Immature natural killer cell (primary cell): ENCODE data around the gene MAPK7. TPM values are rescaled to one million over a fixed set of nuclear protein-coding genes. Genes with fewer than 3 reads are reported as not detected.
"Not testable (repeated sequence)": the region's sequence is repeated elsewhere in the genome, so short reads cannot be mapped to it uniquely, and the experiment has no call there.

Source experiments
- DNase-seq, 3 donors: peaks; one replicate each; pipeline ENCODE4 v3.0.0; 2022; ENCODE audit warnings: mixed read lengths in 1 of 3
- H3K27ac Mint-ChIP-seq, 6 donors: one replicate each; pipeline ENCODE4 v1.8.0; 2020; ENCODE audit warnings: mixed read lengths in 6 of 6, mild to moderate bottlenecking in 5 of 6, inconsistent platforms in 4 of 6, moderate library complexity in 3 of 6
- H3K27me3 Mint-ChIP-seq, 3 donors: one replicate each; pipeline ENCODE4 v1.8.0; 2020 to 2021; ENCODE audit warnings: low read depth in 3 of 3, mild to moderate bottlenecking in 3 of 3, mixed read lengths in 3 of 3, moderate library complexity in 3 of 3, inconsistent platforms in 1 of 3
- H3K36me3 Mint-ChIP-seq, 3 donors: one replicate each; pipeline ENCODE4 v1.8.0; 2020; ENCODE audit warnings: mixed read lengths in 3 of 3, inconsistent platforms in 2 of 3, mild to moderate bottlenecking in 2 of 3
- H3K4me1 Mint-ChIP-seq, 2 donors: one replicate each; pipeline ENCODE4 v1.8.0; 2020; ENCODE audit warnings: inconsistent platforms in 2 of 2, mild to moderate bottlenecking in 2 of 2, mixed read lengths in 2 of 2, moderate library complexity in 1 of 2
- H3K4me3 Mint-ChIP-seq, 5 donors: one replicate each; pipeline ENCODE4 v1.8.0; 2020; ENCODE audit warnings: mild to moderate bottlenecking in 5 of 5, mixed read lengths in 5 of 5, inconsistent platforms in 3 of 5, moderate library complexity in 3 of 5
- H3K9me3 Mint-ChIP-seq, 6 donors: one replicate each; pipeline ENCODE4 v1.8.0; 2020; ENCODE audit warnings: mild to moderate bottlenecking in 6 of 6, mixed read lengths in 6 of 6, inconsistent platforms in 4 of 6, moderate library complexity in 3 of 6
- polyA plus RNA-seq, 3 donors: library from polyadenylated mRNA; unstranded; fragments of 300-500 nt; fragmentation: Illumina TruSeq; gene quantifications; one replicate each; pipeline ENCODE4 v1.2.3, GENCODE V29; 2021

The MAPK7 gene
- polyA plus RNA-seq, 3 donors from 2014 or later: 3.4 to 23.0 (median 7.3) TPM

DNA sequence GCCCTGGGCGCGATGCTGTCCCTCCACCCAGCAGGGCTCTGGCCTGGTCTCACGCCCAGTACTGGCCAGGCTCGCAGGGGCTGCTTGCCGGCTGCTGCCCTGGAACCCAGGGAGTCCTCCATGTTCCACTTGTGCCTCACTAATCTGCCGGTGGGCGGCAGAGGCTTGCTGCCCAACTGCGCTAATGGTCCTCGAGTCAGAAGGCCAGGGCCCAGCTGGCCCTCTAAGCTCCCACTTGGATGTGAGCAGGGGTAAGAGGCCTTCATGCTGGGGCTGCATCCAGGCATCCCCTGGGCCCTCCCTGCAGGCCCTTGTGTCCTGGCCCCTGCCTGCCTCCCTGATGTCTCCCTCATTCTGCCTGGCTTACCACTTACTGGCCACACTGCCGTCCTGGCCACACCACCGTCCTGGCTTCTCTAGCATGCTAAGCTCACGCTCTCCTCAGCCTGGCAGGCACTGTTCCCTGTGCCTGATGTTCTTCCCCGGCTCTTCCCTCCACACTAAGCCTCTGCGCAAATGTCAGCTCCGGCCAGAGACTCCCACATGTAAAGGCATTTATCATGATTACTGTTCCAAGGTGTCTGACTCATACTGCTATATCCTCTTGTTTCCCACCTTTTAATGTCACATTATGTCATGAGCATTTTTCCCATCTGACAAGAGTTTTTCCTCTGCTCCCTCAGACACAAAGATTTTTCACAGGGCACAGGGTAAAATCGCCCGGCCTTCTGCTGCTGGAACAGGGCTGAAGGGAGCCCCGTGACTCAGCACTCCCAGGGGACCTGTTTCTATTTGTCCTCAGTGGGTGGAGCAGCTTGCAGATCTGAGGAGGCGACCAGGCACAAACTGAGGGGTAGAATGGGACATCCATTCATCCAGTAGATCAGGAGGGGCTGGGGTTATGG lies 31.7 kb upstream of the MAPK7 start:
- Mint-ChIP-seq H3K27me3 (peaks cover 0 to 7% (median 2%) of the 10 kb centered on the region in 3 donors), H3K36me3 (peaks cover 0 to 3% (median 0%) of the 10 kb centered on the region in 3 donors), H3K4me3 (no peak overlapping the region), H3K27ac (no peak overlapping the region), H3K9me3 (no peaks in the 10 kb centered on the region), H3K4me1 (no peaks in the 10 kb centered on the region)
- DNase-seq: no peak

DNA sequence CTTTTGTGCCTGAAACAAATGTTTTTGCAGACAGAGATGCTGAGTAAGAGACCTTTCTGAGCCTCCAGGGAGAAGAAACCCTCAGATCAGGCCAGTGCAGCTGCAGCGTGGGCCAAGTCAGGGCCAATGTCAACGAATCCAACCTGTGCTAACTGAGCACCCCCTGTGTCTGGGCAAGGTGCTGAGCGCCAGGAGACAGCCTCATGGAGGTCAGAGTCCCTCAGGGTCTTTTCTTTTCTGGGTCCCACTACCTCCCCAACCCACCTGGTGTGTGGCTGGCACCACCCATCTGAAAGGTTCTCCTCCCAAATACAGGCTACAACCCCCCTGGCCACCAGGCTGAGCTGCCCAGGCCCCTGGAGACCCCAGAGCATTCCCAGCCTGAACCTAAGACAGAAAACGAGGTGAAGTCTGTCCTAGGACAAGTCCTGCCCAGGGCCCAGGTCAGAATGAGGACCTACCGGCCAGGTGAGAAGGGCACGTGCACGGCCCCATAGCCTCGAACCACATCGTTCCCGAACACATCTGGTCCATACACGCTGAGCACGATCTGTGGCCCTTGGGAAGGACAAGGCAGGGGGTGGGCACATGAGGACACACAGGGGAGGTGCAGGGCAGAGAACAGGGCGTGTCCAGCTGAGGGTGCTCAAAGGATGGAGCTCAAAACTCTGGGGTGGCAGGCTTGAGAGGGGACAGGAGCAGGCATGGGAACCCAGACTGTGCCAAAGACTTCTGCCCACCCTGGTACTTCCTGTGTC lies 30.8 kb upstream of the MAPK7 start:
- Mint-ChIP-seq H3K27ac (no peak overlapping the region), H3K9me3 (no peaks in the 10 kb centered on the region), H3K36me3 (peaks cover 0 to 3% (median 2%) of the 10 kb centered on the region in 3 donors), H3K27me3 (peaks cover 0 to 8% (median 0%) of the 10 kb centered on the region in 3 donors), H3K4me3 (no peak overlapping the region), H3K4me1 (no peaks in the 10 kb centered on the region)
- DNase-seq: no peak

DNA sequence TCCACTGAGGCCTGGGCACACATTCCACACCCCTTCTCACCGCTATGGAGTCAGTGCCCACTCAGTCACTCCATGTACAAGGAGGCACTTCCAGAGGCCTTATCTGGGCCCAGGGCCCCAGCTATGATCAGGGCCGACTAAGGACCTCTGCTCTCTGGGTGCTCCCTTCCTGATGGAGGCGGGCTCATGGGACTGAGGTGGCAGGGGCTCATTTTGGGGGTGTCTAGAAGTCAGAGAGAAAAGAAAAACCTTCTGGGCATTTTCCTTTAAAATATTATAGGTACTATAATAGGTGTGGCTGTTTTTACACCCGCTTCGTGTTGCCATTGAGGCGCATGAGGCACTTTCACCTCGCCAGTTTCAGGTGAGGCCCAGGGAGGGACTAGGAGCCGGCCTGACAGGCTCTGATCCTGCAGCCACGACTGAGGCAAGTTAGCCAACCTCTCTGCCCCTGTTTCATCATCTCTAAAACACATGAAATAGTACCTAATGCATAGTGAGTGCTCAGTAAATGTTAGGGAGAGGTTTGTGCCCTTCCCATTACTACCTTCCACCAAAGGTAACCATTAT lies 30.1 kb upstream of the MAPK7 start:
- H3K4me3 Mint-ChIP-seq: no peak overlapping the region
- no peak overlapping the region for H3K27ac Mint-ChIP-seq
- H3K4me1 Mint-ChIP-seq: no peaks in the 10 kb centered on the region
- H3K9me3 Mint-ChIP-seq: no peaks in the 10 kb centered on the region
- DNase-seq: no peak
- H3K36me3 Mint-ChIP-seq: peaks cover 0 to 3% (median 2%) of the 10 kb centered on the region in 3 donors
- H3K27me3 Mint-ChIP-seq: peaks cover 0 to 8% (median 0%) of the 10 kb centered on the region in 3 donors

DNA sequence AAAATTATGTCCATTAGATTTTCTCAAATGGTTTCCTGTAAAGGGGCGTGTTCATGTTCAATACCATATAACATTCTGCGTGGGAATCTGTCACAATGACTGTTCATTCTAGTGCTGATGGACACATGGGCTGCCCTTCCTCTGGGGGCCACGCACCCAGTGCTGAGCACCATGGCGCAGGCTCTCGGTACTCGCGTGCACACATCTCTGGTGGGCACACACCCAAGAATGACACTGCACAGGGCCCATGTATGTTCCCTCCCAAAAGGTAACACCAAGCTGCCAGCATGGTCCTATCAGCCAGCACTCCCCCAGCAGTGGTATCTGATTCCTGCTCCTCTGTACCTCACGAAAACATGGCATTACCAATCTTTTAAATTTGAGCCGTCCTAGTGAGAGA lies 29.5 kb upstream of the MAPK7 start:
- Mint-ChIP-seq H3K27ac (no peak overlapping the region), H3K4me1 (no peaks in the 10 kb centered on the region), H3K9me3 (no peaks in the 10 kb centered on the region), H3K4me3 (no peak overlapping the region), H3K36me3 (peaks cover 0 to 3% (median 2%) of the 10 kb centered on the region in 3 donors), H3K27me3 (peaks cover 0 to 8% (median 0%) of the 10 kb centered on the region in 3 donors)
- DNase-seq: no peak

DNA sequence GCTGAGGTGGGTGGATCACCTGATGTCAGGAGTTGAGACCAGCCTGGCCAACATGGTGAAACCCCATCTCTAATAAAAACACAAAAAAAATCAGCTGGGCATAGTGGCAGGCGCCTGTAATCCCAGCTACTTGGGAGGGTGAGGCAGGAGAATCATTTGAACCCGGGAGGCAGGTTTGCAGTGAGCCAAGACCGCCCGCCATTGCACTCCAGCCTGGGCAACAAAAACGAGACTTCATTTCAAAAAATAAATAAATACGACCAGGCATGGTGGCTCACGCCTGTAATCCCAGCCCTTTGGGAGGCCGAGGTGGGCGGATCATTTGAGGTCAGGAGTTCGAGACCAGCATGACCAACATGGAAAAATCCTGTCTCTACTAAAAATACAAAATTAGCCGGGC lies 24.9 kb upstream of the MAPK7 start:
- not testable (repeated sequence) for H3K9me3 Mint-ChIP-seq, DNase-seq, H3K4me1 Mint-ChIP-seq, H3K4me3 Mint-ChIP-seq, H3K27me3 Mint-ChIP-seq, H3K27ac Mint-ChIP-seq
- H3K36me3 Mint-ChIP-seq: peaks cover 0 to 20% (median 4%) of the 10 kb centered on the region in 3 donors

DNA sequence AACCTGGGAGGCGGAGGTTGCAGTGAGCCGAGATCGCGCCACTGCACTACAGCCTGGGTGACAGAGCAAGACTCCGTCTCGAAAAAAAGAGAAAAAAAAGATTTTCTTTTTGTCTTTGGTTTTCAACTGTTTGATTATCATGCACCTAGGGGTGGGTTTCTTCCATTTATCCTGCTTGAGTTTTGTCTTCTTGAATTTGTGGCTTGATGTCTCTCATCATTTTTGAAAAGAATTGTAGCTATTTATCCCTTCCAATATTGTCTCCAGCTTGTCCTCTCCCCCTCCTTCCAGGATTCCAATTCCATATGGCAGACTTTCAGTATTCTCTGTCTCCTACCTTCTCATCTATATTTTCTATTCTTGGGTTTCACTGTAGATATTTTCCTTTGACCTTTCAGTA lies 23.6 kb upstream of the MAPK7 start:
- no peak overlapping the region for H3K27ac Mint-ChIP-seq
- peaks cover 0 to 8% (median 5%) of the 10 kb centered on the region in 3 donors for H3K27me3 Mint-ChIP-seq
- H3K9me3 Mint-ChIP-seq: no peaks in the 10 kb centered on the region
- H3K4me3 Mint-ChIP-seq: no peak overlapping the region
- no peaks in the 10 kb centered on the region for H3K4me1 Mint-ChIP-seq
- no peak for DNase-seq
- H3K36me3 Mint-ChIP-seq: peaks cover 0 to 20% (median 11%) of the 10 kb centered on the region in 3 donors

DNA sequence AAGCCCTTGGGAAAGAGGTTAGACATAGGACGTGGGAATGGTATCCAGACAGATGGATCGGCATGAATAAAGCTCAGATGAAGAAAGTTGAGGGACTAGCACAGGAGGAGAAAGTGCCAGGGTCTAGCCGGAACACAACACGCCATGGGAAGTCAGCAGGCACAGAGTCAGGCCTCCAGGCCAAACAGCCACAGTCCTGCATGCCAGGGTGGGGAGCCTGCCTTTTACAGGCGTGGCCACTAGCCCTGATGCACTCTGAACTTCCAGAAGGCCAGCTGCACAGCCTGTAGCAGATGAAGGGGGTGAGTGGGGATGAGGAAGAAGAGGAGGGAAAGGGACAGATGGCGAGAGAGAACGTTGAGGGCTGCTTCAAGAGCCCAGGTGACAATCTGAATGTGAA lies 20.9 kb upstream of the MAPK7 start:
- Mint-ChIP-seq H3K27me3 (peaks cover 3 to 14% (median 4%) of the 10 kb centered on the region in 3 donors), H3K9me3 (no peaks in the 10 kb centered on the region), H3K4me1 (peaks cover 9 to 10% of the 10 kb centered on the region in 2 donors), H3K27ac (no peak overlapping the region), H3K36me3 (peaks cover 0 to 20% (median 8%) of the 10 kb centered on the region in 3 donors), H3K4me3 (no peak overlapping the region)
- DNase-seq: no peak

DNA sequence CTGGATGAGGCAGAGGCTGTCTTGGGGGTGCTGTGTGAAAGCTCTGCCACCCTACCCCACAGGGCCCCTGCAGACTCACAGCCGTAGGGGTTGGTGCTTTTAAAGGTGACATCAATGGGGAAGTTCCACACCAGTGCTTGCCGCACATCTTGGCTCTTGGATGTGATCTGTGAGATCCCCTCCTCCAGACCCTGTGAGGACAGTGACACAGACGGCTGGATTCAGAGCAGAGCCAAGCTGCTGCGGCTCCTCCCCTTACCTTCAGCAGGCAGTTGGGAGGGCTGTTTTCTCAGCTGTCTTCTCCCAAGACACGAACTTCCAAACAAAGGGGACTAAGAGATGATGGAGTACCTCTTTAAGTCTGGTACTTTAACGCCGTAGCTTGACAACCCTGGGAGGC lies 20.5 kb upstream of the MAPK7 start:
- no peak overlapping the region for H3K4me3 Mint-ChIP-seq
- H3K36me3 Mint-ChIP-seq: peaks cover 0 to 20% (median 8%) of the 10 kb centered on the region in 3 donors
- H3K27ac Mint-ChIP-seq: no peak overlapping the region
- no peak for DNase-seq
- H3K4me1 Mint-ChIP-seq: peaks cover 12% of the 10 kb centered on the region in 2 donors
- H3K27me3 Mint-ChIP-seq: peaks cover 6 to 19% (median 8%) of the 10 kb centered on the region in 3 donors
- no peaks in the 10 kb centered on the region for H3K9me3 Mint-ChIP-seq

DNA sequence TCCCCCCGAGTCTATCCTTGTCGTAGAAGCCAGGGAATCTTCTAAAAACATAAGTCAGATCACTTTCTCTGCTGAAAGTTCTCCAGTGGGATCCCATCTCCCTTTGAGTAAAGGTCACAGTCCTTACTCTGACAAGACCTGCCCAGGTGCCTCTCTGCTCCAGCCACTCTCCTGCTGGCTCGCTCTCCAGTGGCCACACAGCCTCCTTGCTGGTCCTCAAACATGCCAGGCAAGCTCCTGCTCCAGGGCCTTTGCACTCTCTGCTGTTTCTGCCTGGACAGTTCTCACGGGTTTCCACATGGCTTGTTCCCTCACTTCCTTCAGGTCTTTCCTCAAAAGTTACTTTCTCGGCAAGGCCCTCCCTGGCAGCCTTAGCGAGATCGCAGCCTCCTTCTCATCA lies 19.1 kb upstream of the MAPK7 start:
- Mint-ChIP-seq H3K27ac (no peak overlapping the region), H3K36me3 (peaks cover 0 to 17% (median 8%) of the 10 kb centered on the region in 3 donors), H3K4me3 (no peak overlapping the region), H3K9me3 (no peaks in the 10 kb centered on the region), H3K27me3 (peaks cover 8 to 19% (median 9%) of the 10 kb centered on the region in 3 donors), H3K4me1 (peaks cover 26% of the 10 kb centered on the region in 2 donors)
- DNase-seq: no peak

DNA sequence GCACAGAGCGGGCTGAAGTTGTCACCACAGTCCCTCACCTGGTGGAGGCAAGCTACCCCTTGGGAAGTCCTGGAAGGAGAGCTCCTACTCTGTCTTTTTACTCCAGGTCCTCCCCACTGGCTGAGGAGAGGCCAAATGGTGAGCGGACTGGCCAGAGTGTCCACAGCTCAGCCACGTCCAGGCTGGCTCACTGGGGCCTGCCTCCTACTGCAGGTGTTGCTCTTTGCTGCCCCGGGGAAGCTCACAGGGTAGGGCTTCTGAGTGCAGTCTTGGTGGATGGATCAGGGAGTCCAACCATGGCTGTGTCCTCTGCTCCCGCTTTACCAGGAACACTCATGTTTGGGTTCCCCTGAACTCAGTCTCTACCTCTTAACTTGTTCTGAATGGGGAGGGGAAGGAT lies 18.4 kb upstream of the MAPK7 start:
- H3K4me1 Mint-ChIP-seq: peaks cover 29 to 30% of the 10 kb centered on the region in 2 donors
- H3K4me3 Mint-ChIP-seq: no peak overlapping the region
- H3K9me3 Mint-ChIP-seq: no peaks in the 10 kb centered on the region
- no peak overlapping the region for H3K27ac Mint-ChIP-seq
- DNase-seq: no peak
- H3K27me3 Mint-ChIP-seq: peaks cover 8 to 18% (median 9%) of the 10 kb centered on the region in 3 donors
- peaks cover 0 to 13% (median 8%) of the 10 kb centered on the region in 3 donors for H3K36me3 Mint-ChIP-seq

DNA sequence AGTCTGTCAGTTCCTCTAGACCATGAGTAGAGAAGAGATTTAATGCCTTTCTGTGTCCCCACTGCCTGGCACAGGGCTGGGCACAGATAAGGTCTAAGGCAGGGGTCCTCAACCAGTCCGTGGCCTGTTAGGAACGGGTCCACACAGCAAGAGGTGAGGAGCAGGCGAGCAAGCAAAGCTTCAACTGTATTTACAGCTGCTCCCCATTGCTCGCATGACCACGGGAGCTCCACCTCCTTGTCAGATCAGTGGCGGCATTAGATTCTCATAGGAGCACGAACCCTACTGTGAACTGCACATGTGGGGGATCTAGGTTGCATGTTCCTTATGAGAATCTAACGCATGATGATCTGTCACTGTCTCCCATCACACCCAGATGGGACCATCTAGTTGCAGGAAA lies 17.5 kb upstream of the MAPK7 start:
- Mint-ChIP-seq H3K9me3 (no peaks in the 10 kb centered on the region), H3K27ac (no peak overlapping the region), H3K4me3 (peak overlapping the region in 1 of 5 donors; percentile 4), H3K36me3 (peaks cover 0 to 10% (median 8%) of the 10 kb centered on the region in 3 donors), H3K27me3 (peaks cover 8 to 15% (median 9%) of the 10 kb centered on the region in 3 donors), H3K4me1 (peaks cover 31 to 35% of the 10 kb centered on the region in 2 donors)
- DNase-seq: no peak

DNA sequence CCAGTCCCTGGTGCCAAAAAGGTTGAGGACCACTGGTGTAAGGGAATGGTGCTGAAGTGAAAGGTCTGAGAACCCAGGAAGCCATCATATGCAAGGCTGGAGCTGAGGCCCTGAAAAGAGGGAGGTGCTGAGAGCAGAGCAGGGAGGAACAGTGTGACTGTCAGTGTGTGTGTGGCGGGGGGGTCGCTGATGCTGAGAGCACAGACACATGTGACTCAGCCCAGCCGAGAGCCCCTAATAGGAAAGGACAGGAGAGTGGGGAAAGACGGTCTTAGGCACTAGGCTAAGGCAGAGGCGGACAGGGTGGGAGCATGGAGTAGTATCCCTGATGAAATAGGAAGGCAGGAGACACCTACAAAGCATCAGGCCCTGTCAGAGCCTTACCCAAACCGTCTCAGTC lies 17.0 kb upstream of the MAPK7 start:
- Mint-ChIP-seq H3K9me3 (no peaks in the 10 kb centered on the region), H3K4me1 (peaks cover 36 to 40% of the 10 kb centered on the region in 2 donors), H3K27me3 (peaks cover 7 to 15% (median 8%) of the 10 kb centered on the region in 3 donors), H3K4me3 (peak overlapping the region; percentile 51 to 74 (median 64)), H3K36me3 (peaks cover 0 to 8% (median 6%) of the 10 kb centered on the region in 3 donors), H3K27ac (peak overlapping the region in 3 of 6 donors; percentile 30 to 79 (median 58))
- no peak for DNase-seq

DNA sequence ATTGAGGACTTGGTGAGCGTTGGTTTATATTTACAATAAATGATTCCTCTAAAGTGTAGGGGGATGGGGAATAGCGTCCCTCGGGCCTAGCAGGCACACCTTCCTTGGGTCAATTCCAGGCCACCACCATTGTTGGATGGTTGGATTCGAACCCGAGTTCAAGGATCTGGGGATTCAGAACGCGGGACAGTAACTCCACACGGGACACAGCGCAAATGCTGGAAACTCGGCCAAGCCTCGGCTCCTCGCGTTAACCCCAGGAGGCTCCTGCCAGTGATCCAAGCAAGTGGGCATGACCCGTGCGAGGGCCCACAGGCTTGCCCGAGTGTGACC lies 16.4 kb upstream of the MAPK7 start:
- DNase-seq: no peak
- peak overlapping the region; percentile 70 to 82 (median 79) for H3K4me3 Mint-ChIP-seq

More for the DNA sequence above, 16.4 kb upstream of the MAPK7 start:
- H3K27me3 Mint-ChIP-seq: peaks cover 7 to 15% (median 8%) of the 10 kb centered on the region in 3 donors
- H3K9me3 Mint-ChIP-seq: no peaks in the 10 kb centered on the region
- H3K36me3 Mint-ChIP-seq: peaks cover 0 to 8% (median 4%) of the 10 kb centered on the region in 3 donors
- peak overlapping the region in 4 of 6 donors; percentile 16 to 93 (median 80) for H3K27ac Mint-ChIP-seq
- H3K4me1 Mint-ChIP-seq: peaks cover 40 to 46% of the 10 kb centered on the region in 2 donors
